GM20000 (cell line): ENCODE data around the gene ADAMTS3.

ENCODE experiments used
- DNase-seq: peaks from one replicate; pipeline ENCODE4 v3.0.0; 2012; ENCODE audit warnings: low spot score
- TF ChIP-seq, protein P1 (sequence below): IDR thresholded peaks from 2 replicates; pipeline ENCODE4 v1.5.1; 2012; ENCODE audit warnings: mild to moderate bottlenecking, control low read depth; ENCODE audit errors: extremely low read depth, missing control alignments

The ADAMTS3 gene

GRCh38 chr4:72500214-72500613 is 68.8 kb downstream of the ADAMTS3 start:
- TF ChIP-seq, protein P1, sequence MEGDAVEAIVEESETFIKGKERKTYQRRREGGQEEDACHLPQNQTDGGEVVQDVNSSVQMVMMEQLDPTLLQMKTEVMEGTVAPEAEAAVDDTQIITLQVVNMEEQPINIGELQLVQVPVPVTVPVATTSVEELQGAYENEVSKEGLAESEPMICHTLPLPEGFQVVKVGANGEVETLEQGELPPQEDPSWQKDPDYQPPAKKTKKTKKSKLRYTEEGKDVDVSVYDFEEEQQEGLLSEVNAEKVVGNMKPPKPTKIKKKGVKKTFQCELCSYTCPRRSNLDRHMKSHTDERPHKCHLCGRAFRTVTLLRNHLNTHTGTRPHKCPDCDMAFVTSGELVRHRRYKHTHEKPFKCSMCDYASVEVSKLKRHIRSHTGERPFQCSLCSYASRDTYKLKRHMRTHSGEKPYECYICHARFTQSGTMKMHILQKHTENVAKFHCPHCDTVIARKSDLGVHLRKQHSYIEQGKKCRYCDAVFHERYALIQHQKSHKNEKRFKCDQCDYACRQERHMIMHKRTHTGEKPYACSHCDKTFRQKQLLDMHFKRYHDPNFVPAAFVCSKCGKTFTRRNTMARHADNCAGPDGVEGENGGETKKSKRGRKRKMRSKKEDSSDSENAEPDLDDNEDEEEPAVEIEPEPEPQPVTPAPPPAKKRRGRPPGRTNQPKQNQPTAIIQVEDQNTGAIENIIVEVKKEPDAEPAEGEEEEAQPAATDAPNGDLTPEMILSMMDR: no peak
- DNase-seq: no peak

DNA sequence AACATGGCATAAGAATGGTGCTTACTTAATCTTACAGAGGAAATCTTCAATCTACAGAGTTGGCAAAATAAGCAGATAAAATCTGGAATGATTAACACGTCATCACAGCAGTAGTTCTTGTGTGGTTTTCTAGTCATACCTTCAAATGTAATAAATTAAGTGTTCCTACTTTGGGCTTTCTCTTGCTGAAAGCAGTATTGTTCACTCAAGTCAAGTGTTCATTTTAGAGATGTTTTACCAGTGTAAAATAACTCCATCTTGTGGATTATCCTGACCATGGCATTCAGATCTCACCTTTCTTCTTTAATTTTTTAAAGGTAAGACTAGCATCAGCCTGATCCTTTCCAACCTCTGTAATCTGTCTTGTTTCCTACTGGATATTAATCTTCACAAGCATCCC is 72.9 kb downstream of the ADAMTS3 start:
- no peak for DNase-seq
- TF ChIP-seq, protein P1: no peak

- no peak for DNase-seq
- TF ChIP-seq, protein P1: no peak
Measured at GRCh38 chr4:72494156-72494555, 74.9 kb downstream of the ADAMTS3 start.

- TF ChIP-seq, protein P1: no peak
- DNase-seq: no peak
Measured at GRCh38 chr4:72489267-72489666, 79.8 kb downstream of the ADAMTS3 start.

DNA sequence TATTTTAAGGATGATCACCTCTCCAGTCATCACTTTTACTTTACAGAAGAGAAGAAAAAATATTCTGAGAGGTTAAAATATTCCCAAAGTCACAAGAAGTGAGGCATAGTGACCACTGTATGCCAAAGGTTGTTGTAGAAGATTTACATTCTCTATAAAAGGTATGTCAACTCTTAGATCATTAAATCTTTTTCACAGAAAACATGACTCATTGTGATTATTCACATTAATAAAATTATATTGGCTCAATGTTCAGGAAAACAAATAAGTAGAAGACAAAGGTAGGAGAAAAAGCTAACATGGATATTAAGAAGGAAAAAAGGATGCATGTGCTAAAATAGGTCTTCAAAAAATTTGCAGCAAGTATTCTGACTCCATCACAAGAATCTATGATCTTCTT is 82.0 kb downstream of the ADAMTS3 start:
- TF ChIP-seq, protein P1: no peak
- DNase-seq: no peak

GRCh38 chr4:72484981-72485380 is 84.0 kb downstream of the ADAMTS3 start:
- TF ChIP-seq, protein P1: no peak
- DNase-seq: no peak

- DNase-seq: no peak
- TF ChIP-seq, protein P1: no peak
Measured at GRCh38 chr4:72473434-72473900, 95.6 kb downstream of the ADAMTS3 start.
